Gastroesophageal sphincter (tissue), 4 donors: ENCODE measurements around the gene MLLT10. TPM values are rescaled to one million over a fixed set of nuclear protein-coding genes. Genes with fewer than 3 reads are reported as not detected.

ENCODE experiments used
- ATAC-seq: fragments of 150-250 bp; one replicate; pipeline ENCODE4 v1.9.1; 2016; ENCODE audit warnings: mild to moderate bottlenecking, moderate library complexity
- H3K27ac ChIP-seq, 4 donors: fragments of 200-600 bp; sonication (generic) in 3 of 4; 1 replicate in 3 of 4; 2 replicates in 1 of 4; pipeline ENCODE4 v1.5.1; 2016 to 2019
- H3K27me3 ChIP-seq: fragments of 200-600 bp; sonication (generic); one replicate; pipeline ENCODE4 v1.5.1; 2019
- H3K36me3 ChIP-seq, 2 donors: fragments of 200-600 bp; sonication (generic); one replicate each; pipeline ENCODE4 v1.5.1; 2019; ENCODE audit warnings: control low read depth in 1 of 2
- H3K4me1 ChIP-seq, 3 donors: fragments of 200-600 bp; sonication (generic); 1 replicate in 2 of 3; 2 replicates in 1 of 3; pipeline ENCODE4 v1.5.1; 2016 to 2019; ENCODE audit warnings: control low read depth in 2 of 3
- H3K4me3 ChIP-seq, 2 donors: fragments of 200-600 bp; sonication (generic); one replicate each; pipeline ENCODE4 v1.5.1; 2019; ENCODE audit warnings: mild to moderate bottlenecking in 1 of 2, moderate library complexity in 1 of 2
- H3K9me3 ChIP-seq, 3 donors: fragments of 200-600 bp; sonication (generic); one replicate each; pipeline ENCODE4 v1.5.1; 2017 to 2019; ENCODE audit warnings: control low read depth in 2 of 3
- EP300 ChIP-seq: sonication (generic); formaldehyde crosslinking; IDR thresholded peaks from one replicate; pipeline ENCODE4 v1.6.1; 2017; ENCODE audit warnings: antibody characterized with exemption, mild to moderate bottlenecking
- POLR2A ChIP-seq, 2 donors: fragments of 450-650 bp; IDR thresholded peaks; one replicate each; pipeline ENCODE4 v1.6.1; 2017; ENCODE audit warnings: antibody characterized with exemption in 2 of 2, mild to moderate bottlenecking in 2 of 2, moderate library complexity in 1 of 2
- POLR2AphosphoS5 ChIP-seq: sonication (generic); formaldehyde crosslinking; IDR thresholded peaks from one replicate; pipeline ENCODE4 v1.6.1; 2017; ENCODE audit warnings: antibody characterized with exemption
- WGBS, 2 donors: methylation state at CpG; one replicate each; pipeline ENCODE4 v1.1.5; 2018; ENCODE audit warnings: low coverage in 1 of 2; 5-methylcytosine and 5-hydroxymethylcytosine counted together
- small RNA-seq, 4 donors: library from RNA; depleted of rRNA; stranded (forward); fragments of <200 nt; gene quantifications; one replicate each; pipeline ENCODE3, GENCODE V24; 2016
- total RNA-seq, 4 donors: library from RNA; depleted of rRNA; stranded (reverse); fragments of >200 nt; gene quantifications; one replicate each; pipeline ENCODE4 v1.1.0, GENCODE V29; 2016
- TF ChIP-seq, protein P1 (sequence below), 4 experiments: fragments of 200-600 bp in 2 of 4; fragments of 450-650 bp in 2 of 4; sonication (generic) in 1 of 4; IDR thresholded peaks; one replicate each; pipeline ENCODE4 v1.5.1; 2017 to 2019; ENCODE audit warnings: antibody characterized with exemption in 4 of 4, mild to moderate bottlenecking in 2 of 4, moderate library complexity in 2 of 4

Gene MLLT10
- total RNA-seq, 4 donors from 2014 or later = 27.2 to 52.1 (median 39.0) TPM

DNA sequence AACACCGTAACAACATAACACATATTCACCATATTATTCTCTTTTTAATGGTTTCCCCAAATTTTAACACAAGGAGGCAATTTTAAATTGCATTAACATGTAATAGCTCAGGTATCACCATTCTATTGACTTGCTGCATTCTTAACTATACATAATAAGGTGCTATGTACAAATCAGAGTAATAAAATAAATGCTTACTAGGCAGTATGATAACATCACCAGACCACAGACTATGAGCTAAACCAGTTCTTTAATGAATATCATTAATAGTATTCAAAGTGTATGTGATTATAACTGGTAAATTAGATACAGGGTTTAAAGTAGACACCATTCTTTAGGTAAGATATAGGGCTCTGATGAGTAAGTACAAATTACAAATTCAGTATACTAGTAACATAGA lies 242.9 kb downstream of the MLLT10 start:
- Histone ChIP-seq H3K27ac (no peak overlapping the region), H3K27me3 (no peaks in the 10 kb centered on the region), H3K36me3 (peaks cover 0 to 11% of the 10 kb centered on the region in 2 donors), H3K9me3 (no peaks in the 10 kb centered on the region), H3K4me3 (no peak overlapping the region), H3K4me1 (no peaks in the 10 kb centered on the region)
- no peak for TF ChIP-seq EP300
- ATAC-seq = no peak
- WGBS, 2 donors = 100% methylated on average over 1 of the region's 1 CpG

- Histone ChIP-seq H3K27ac (no peak overlapping the region), H3K4me1 (no peaks in the 10 kb centered on the region), H3K4me3 (no peak overlapping the region), H3K36me3 (no peaks in the 10 kb centered on the region), H3K9me3 (peaks cover 0 to 5% (median 0%) of the 10 kb centered on the region in 3 donors), H3K27me3 (no peaks in the 10 kb centered on the region)
- 100% methylated on average over 2 of the region's 2 CpGs for WGBS, 2 donors
- no peak for TF ChIP-seq EP300
- TF ChIP-seq POLR2A (IDR thresholded peaks at IDR 0.05) = no peak
- no peak for TF ChIP-seq POLR2AphosphoS5
- TF ChIP-seq, protein P1, sequence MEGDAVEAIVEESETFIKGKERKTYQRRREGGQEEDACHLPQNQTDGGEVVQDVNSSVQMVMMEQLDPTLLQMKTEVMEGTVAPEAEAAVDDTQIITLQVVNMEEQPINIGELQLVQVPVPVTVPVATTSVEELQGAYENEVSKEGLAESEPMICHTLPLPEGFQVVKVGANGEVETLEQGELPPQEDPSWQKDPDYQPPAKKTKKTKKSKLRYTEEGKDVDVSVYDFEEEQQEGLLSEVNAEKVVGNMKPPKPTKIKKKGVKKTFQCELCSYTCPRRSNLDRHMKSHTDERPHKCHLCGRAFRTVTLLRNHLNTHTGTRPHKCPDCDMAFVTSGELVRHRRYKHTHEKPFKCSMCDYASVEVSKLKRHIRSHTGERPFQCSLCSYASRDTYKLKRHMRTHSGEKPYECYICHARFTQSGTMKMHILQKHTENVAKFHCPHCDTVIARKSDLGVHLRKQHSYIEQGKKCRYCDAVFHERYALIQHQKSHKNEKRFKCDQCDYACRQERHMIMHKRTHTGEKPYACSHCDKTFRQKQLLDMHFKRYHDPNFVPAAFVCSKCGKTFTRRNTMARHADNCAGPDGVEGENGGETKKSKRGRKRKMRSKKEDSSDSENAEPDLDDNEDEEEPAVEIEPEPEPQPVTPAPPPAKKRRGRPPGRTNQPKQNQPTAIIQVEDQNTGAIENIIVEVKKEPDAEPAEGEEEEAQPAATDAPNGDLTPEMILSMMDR (IDR thresholded peaks at IDR 0.05) = no peak
- no peak for ATAC-seq
Observed at GRCh38 chr10:21791276-21791675, 257.2 kb downstream of the MLLT10 start.

Small RNA genes within 50 kb of the gene (small RNA-seq; reads per million reads assigned to genes)
- gene MIR1915 (0 reads per million in 4 donors), gene RN7SKP219 (0 reads per million in 4 donors), gene RNU6-1141P (0 to 0.12 (median 0) reads per million in 4 donors), gene RNU6-306P (0 reads per million in 4 donors)

Other genes starting within 250 kb of the MLLT10 start
- 1 to 10 TPM in 2 of 4 donors, under 1 TPM in 2; 0.74 to 6.5 (median 2.1) TPM for gene SKIDA1, start 8.6 kb upstream of the MLLT10 start, total RNA-seq